Activated naive CD4-positive, alpha-beta T cell treated with anti-CD3 and anti-CD28 coated beads, Interleukin-2, amount 10 ng/mL, durations not matched to agents 7 days and 5 days (primary cell): ENCODE data around the gene DNAJC27.

ENCODE experiments used
- CTCF ChIA-PET: fragments of 350-600 bp; sonication (Branson Sonifier 250); formaldehyde crosslinking; loops from one replicate; lab custom pipeline; 2021; ENCODE audit warnings: antibody characterized with exemption; lab: Charles Lee
- DNase-seq: peaks from one replicate; pipeline ENCODE4 v3.0.0-alpha.2; 2020
- H3K27ac Mint-ChIP-seq: one replicate; pipeline ENCODE4 v1.8.0; 2021; ENCODE audit warnings: mild to moderate bottlenecking, moderate library complexity, mixed read lengths
- H3K27me3 Mint-ChIP-seq: one replicate; pipeline ENCODE4 v1.8.0; 2021; ENCODE audit warnings: mild to moderate bottlenecking, mixed read lengths
- H3K36me3 Mint-ChIP-seq: one replicate; pipeline ENCODE4 v1.8.0; 2021; ENCODE audit warnings: mixed read lengths
- H3K4me1 Mint-ChIP-seq: one replicate; pipeline ENCODE4 v1.8.0; 2021; ENCODE audit warnings: mixed read lengths
- H3K4me3 Mint-ChIP-seq: one replicate; pipeline ENCODE4 v1.8.0; 2021; ENCODE audit warnings: mild to moderate bottlenecking, moderate library complexity, mixed read lengths
- H3K9me3 Mint-ChIP-seq: one replicate; pipeline ENCODE4 v1.8.0; 2021; ENCODE audit warnings: mixed read lengths

DNAJC27 gene

GRCh38 chr2:24984912-24985311, 13.2 kb upstream of the DNAJC27 start:
- no peak for DNase-seq
- Mint-ChIP-seq H3K9me3 (no peaks in the 10 kb centered on the region), H3K27me3 (peaks cover 14% of the 10 kb centered on the region), H3K27ac (no peak overlapping the region), H3K4me3 (no peak overlapping the region), H3K4me1 (no peaks in the 10 kb centered on the region), H3K36me3 (no peaks in the 10 kb centered on the region)
- CTCF ChIA-PET, result interaction anchor here (1.3 kb wide), 1 partner anchor 9 kb away, joined by 6 read pairs; no protein-coding TSS in a partner anchor

GRCh38 chr2:24981411-24982136, 9.8 kb upstream of the DNAJC27 start:
- CTCF ChIA-PET, result no interaction called here
- Mint-ChIP-seq H3K4me3 (no peak overlapping the region), H3K27ac (no peak overlapping the region), H3K27me3 (peaks cover 5% of the 10 kb centered on the region), H3K4me1 (no peaks in the 10 kb centered on the region), H3K36me3 (no peaks in the 10 kb centered on the region), H3K9me3 (no peaks in the 10 kb centered on the region)
- no peak for DNase-seq

- no peaks in the 10 kb centered on the region for H3K9me3 Mint-ChIP-seq
- no peak overlapping the region for H3K4me3 Mint-ChIP-seq
- no peak overlapping the region for H3K27ac Mint-ChIP-seq
- H3K27me3 Mint-ChIP-seq, result peaks cover 4% of the 10 kb centered on the region
- no peaks in the 10 kb centered on the region for H3K36me3 Mint-ChIP-seq
- CTCF ChIA-PET, result interaction anchor here (6.7 kb wide), 1 partner anchor 151 kb away, joined by 161 read pairs; no protein-coding TSS in a partner anchor
- no peak for DNase-seq
- H3K4me1 Mint-ChIP-seq, result peaks cover 9% of the 10 kb centered on the region
Observed at GRCh38 chr2:24978661-24979060, 6.9 kb upstream of the DNAJC27 start.

- Mint-ChIP-seq H3K36me3 (no peaks in the 10 kb centered on the region), H3K9me3 (no peaks in the 10 kb centered on the region), H3K27ac (no peak overlapping the region), H3K4me3 (no peak overlapping the region), H3K27me3 (peaks cover 4% of the 10 kb centered on the region), H3K4me1 (peaks cover 18% of the 10 kb centered on the region)
- CTCF ChIA-PET, result interaction anchor here (1.0 to 6.7 kb wide), 2 partner anchors 152 to 218 kb away, joined by 3 to 161 read pairs; no protein-coding TSS in a partner anchor
- DNase-seq, result no peak
Observed at GRCh38 chr2:24977631-24978030, 5.9 kb upstream of the DNAJC27 start.

GRCh38 chr2:24973812-24974211, 2.1 kb upstream of the DNAJC27 start:
- peaks cover 4% of the 10 kb centered on the region for H3K36me3 Mint-ChIP-seq
- no peak for DNase-seq
- CTCF ChIA-PET, result interaction anchor here (2.4 to 6.7 kb wide), 2 partner anchors 156 to 593 kb away, joined by 6 to 161 read pairs; no protein-coding TSS in a partner anchor
- H3K9me3 Mint-ChIP-seq, result no peaks in the 10 kb centered on the region
- H3K27ac Mint-ChIP-seq, result peak overlapping the region; percentile 33
- H3K4me1 Mint-ChIP-seq, result peaks cover 36% of the 10 kb centered on the region
- H3K27me3 Mint-ChIP-seq, result peaks cover 10% of the 10 kb centered on the region
- H3K4me3 Mint-ChIP-seq, result no peak overlapping the region

- no peaks in the 10 kb centered on the region for H3K9me3 Mint-ChIP-seq
- peaks cover 10% of the 10 kb centered on the region for H3K27me3 Mint-ChIP-seq
- peak; percentile 55 for DNase-seq
- CTCF ChIA-PET, result interaction anchor here (0.7 to 6.7 kb wide), 3 partner anchors 11 to 157 kb away, joined by 3 to 161 read pairs (median 3); no protein-coding TSS in a partner anchor
- H3K27ac Mint-ChIP-seq, result peak overlapping the region; percentile 100
- H3K4me3 Mint-ChIP-seq, result peak overlapping the region; percentile 97
- peaks cover 4% of the 10 kb centered on the region for H3K36me3 Mint-ChIP-seq
- H3K4me1 Mint-ChIP-seq, result peaks cover 36% of the 10 kb centered on the region
Observed at GRCh38 chr2:24972315-24972961, 683 bp upstream of the DNAJC27 start.

GRCh38 chr2:24971286-24971535, 544 bp downstream of the DNAJC27 start:
- no peaks in the 10 kb centered on the region for H3K9me3 Mint-ChIP-seq
- H3K36me3 Mint-ChIP-seq, result peaks cover 8% of the 10 kb centered on the region
- peaks cover 10% of the 10 kb centered on the region for H3K27me3 Mint-ChIP-seq
- peak overlapping the region; percentile 100 for H3K27ac Mint-ChIP-seq
- peaks cover 36% of the 10 kb centered on the region for H3K4me1 Mint-ChIP-seq
- CTCF ChIA-PET, result interaction anchor here (0.6 to 1.7 kb wide), 2 partner anchors 73 to 561 kb away, joined by 4 to 5 read pairs; no protein-coding TSS in a partner anchor
- H3K4me3 Mint-ChIP-seq, result peak overlapping the region; percentile 97
- no peak for DNase-seq

GRCh38 chr2:24970483-24971285, 1.1 kb downstream of the DNAJC27 start:
- CTCF ChIA-PET, result interaction anchor here (0.6 to 1.7 kb wide), 2 partner anchors 74 to 560 kb away, joined by 4 to 5 read pairs; no protein-coding TSS in a partner anchor
- peaks cover 9% of the 10 kb centered on the region for H3K27me3 Mint-ChIP-seq
- H3K27ac Mint-ChIP-seq, result peak overlapping the region; percentile 100
- H3K9me3 Mint-ChIP-seq, result no peaks in the 10 kb centered on the region
- peak overlapping the region; percentile 97 for H3K4me3 Mint-ChIP-seq
- no peak for DNase-seq
- H3K36me3 Mint-ChIP-seq, result peaks cover 13% of the 10 kb centered on the region
- H3K4me1 Mint-ChIP-seq, result peaks cover 36% of the 10 kb centered on the region

GRCh38 chr2:24969784-24970183, 2.0 kb downstream of the DNAJC27 start:
- CTCF ChIA-PET, result interaction anchor here (1.7 kb wide), 1 partner anchor 559 kb away, joined by 4 read pairs; no protein-coding TSS in a partner anchor
- Mint-ChIP-seq H3K27me3 (peaks cover 6% of the 10 kb centered on the region), H3K4me1 (peaks cover 33% of the 10 kb centered on the region), H3K4me3 (no peak overlapping the region), H3K27ac (no peak overlapping the region), H3K36me3 (peaks cover 15% of the 10 kb centered on the region), H3K9me3 (no peaks in the 10 kb centered on the region)
- no peak for DNase-seq

- no peak overlapping the region for H3K27ac Mint-ChIP-seq
- H3K4me3 Mint-ChIP-seq, result no peak overlapping the region
- no peaks in the 10 kb centered on the region for H3K9me3 Mint-ChIP-seq
- CTCF ChIA-PET, result no interaction called here
- peaks cover 59% of the 10 kb centered on the region for H3K36me3 Mint-ChIP-seq
- DNase-seq, result no peak
- no peaks in the 10 kb centered on the region for H3K4me1 Mint-ChIP-seq
- no peaks in the 10 kb centered on the region for H3K27me3 Mint-ChIP-seq
Observed at GRCh38 chr2:24961903-24962302, 9.9 kb downstream of the DNAJC27 start.

GRCh38 chr2:24959761-24960160, 12.0 kb downstream of the DNAJC27 start:
- H3K27me3 Mint-ChIP-seq, result no peaks in the 10 kb centered on the region
- CTCF ChIA-PET, result no interaction called here
- H3K27ac Mint-ChIP-seq, result no peak overlapping the region
- DNase-seq, result no peak
- H3K36me3 Mint-ChIP-seq, result peaks cover 69% of the 10 kb centered on the region
- no peaks in the 10 kb centered on the region for H3K4me1 Mint-ChIP-seq
- peaks cover 9% of the 10 kb centered on the region for H3K9me3 Mint-ChIP-seq
- H3K4me3 Mint-ChIP-seq, result no peak overlapping the region

GRCh38 chr2:24958411-24958935, 13.3 kb downstream of the DNAJC27 start:
- CTCF ChIA-PET, result interaction anchor here (1.7 kb wide), 1 partner anchor 13 kb away, joined by 5 read pairs; no protein-coding TSS in a partner anchor
- H3K36me3 Mint-ChIP-seq, result peaks cover 75% of the 10 kb centered on the region
- DNase-seq, result no peak

GRCh38 chr2:24957976-24958375, 13.8 kb downstream of the DNAJC27 start:
- H3K27me3 Mint-ChIP-seq, result no peaks in the 10 kb centered on the region
- H3K27ac Mint-ChIP-seq, result no peak overlapping the region
- H3K36me3 Mint-ChIP-seq, result peaks cover 72% of the 10 kb centered on the region
- CTCF ChIA-PET, result interaction anchor here (0.7 to 1.7 kb wide), 2 partner anchors 12 to 691 kb away, joined by 3 to 5 read pairs; no protein-coding TSS in a partner anchor
- no peak overlapping the region for H3K4me3 Mint-ChIP-seq
- H3K9me3 Mint-ChIP-seq, result peaks cover 9% of the 10 kb centered on the region
- DNase-seq, result no peak
- H3K4me1 Mint-ChIP-seq, result no peaks in the 10 kb centered on the region

More at GRCh38 chr2:24958411-24958935, 13.3 kb downstream of the DNAJC27 start:
- Mint-ChIP-seq H3K9me3 (peaks cover 9% of the 10 kb centered on the region), H3K27me3 (no peaks in the 10 kb centered on the region), H3K27ac (no peak overlapping the region), H3K4me1 (no peaks in the 10 kb centered on the region), H3K4me3 (no peak overlapping the region)
